GM18861 (cell line): ENCODE data around the gene FAM162A.

Source experiments
- ATAC-seq: cut with Tn5 transposase; IDR thresholded peaks from one replicate; pipeline ENCODE4 v1.9.1; 2021; ENCODE audit not compliant: unreplicated experiment

FAM162A gene

GRCh38 chr3:122387709-122388108 lies 3.7 kb downstream of the FAM162A start:
- no peak for ATAC-seq

GRCh38 chr3:122389197-122389596 lies 5.2 kb downstream of the FAM162A start:
- ATAC-seq: no peak

DNA sequence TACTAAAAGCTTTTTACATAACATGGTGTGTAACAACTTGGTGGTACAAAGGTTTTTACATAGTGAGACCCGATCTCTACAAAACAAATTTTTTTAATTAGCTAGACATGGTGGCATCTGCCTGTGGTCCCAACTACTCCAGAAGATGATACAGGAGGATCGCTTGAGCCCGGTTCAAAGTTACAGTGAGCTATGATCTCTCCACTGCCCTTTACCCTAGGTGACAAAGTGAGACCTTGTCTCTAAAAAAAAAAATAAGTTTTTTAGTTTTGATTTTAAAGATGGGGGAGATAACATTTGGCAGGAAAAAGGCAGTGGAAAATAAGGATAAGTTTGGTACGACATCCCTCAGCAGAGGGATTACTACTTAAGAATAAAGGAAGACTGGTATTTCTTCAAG lies 5.9 kb downstream of the FAM162A start:
- no peak for ATAC-seq

- no peak for ATAC-seq
Measured at GRCh38 chr3:122390665-122391064, 6.7 kb downstream of the FAM162A start.

- ATAC-seq: no peak
Measured at GRCh38 chr3:122391681-122392446, 7.9 kb downstream of the FAM162A start.

GRCh38 chr3:122392868-122393844 lies 9.2 kb downstream of the FAM162A start:
- ATAC-seq: no peak

DNA sequence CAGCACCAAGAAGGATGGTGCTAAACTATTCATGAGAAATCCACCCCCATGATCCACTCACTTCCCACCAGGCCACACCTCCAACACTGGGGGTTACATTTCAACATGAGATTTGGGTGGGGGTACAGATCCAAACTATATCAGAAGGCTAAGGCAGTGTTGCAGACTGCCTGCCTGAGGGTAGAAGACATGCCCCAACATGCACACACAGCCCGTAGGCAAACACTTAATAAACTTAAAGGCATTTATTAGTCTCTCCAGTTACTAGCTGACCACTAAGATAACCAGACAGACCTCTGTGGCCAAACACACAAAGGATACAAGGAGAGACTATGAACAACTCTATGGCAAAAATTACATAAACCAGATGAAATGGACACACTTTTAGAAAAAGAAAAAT lies 10.2 kb downstream of the FAM162A start:
- no peak for ATAC-seq

DNA sequence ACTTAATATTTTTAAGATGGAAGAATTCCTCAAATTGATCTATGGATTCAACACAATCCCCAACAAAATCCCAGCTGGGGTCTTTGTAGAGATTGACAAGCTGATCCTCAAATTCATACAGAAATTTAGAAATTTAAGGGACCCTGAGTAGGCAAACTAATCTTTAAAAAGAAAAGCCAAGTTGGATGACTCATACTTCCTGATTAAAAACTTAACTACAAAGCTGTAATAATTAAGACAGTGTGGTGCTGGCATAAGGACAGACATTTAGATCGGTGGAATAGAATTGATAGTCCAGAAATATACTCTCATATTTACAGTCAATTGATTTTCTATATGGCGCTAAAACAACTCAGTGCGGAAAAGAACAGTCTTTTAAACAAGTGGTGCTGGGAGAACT lies 11.6 kb downstream of the FAM162A start:
- ATAC-seq: no peak

- ATAC-seq: no peak
Measured at GRCh38 chr3:122396511-122396910, 12.5 kb downstream of the FAM162A start.

- no peak for ATAC-seq
Measured at GRCh38 chr3:122397201-122397600, 13.2 kb downstream of the FAM162A start.

- no peak for ATAC-seq
Measured at GRCh38 chr3:122398920-122399319, 14.9 kb downstream of the FAM162A start.

GRCh38 chr3:122403489-122403888 lies 19.5 kb downstream of the FAM162A start:
- ATAC-seq: no peak

GRCh38 chr3:122405015-122405414 lies 21.0 kb downstream of the FAM162A start:
- ATAC-seq: no peak

- peak; percentile 34 for ATAC-seq
Measured at GRCh38 chr3:122406198-122406597, 22.2 kb downstream of the FAM162A start.

GRCh38 chr3:122407946-122408345 lies 24.0 kb downstream of the FAM162A start:
- ATAC-seq: no peak

- ATAC-seq: no peak
Measured at GRCh38 chr3:122409446-122409845, 25.5 kb downstream of the FAM162A start.

DNA sequence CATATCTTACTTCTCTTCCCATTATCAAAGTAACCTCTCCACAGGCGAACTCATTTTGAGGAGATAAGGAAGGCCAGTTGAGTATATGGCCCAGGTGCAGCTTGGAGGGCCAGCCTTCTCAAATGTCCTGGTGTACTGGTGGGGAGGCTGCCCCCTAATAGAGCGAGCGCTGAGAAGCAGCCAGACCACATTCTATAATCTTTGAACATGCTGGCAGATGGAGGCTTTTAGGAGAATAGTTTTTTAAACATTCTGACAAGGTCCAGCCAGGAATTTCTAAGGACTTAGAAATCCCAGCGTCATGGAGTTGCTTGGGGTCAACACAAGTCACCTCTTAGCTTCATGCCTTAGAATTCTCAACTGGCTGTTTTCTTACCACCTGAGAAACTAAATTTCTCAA lies 26.1 kb downstream of the FAM162A start:
- ATAC-seq: no peak

DNA sequence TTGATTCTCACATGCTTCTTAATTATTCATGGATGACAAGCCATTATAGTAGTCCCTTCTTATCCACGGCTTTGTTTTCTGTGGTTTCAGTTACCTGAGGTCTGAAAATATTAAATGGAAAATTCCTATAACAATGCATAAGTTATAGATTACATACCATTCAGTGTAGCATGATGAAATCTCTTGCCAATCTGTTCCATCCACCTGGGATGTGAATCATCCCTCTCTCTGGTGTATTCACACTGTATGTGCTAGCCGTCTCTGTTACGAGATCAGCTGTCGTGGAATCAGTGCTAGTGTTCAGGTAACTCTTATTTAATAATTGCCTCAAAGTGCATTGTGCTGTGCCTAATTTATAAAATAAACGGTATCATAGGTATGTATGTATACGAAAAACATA lies 26.7 kb downstream of the FAM162A start:
- no peak for ATAC-seq

- no peak for ATAC-seq
Measured at GRCh38 chr3:122414391-122414790, 30.4 kb downstream of the FAM162A start.

DNA sequence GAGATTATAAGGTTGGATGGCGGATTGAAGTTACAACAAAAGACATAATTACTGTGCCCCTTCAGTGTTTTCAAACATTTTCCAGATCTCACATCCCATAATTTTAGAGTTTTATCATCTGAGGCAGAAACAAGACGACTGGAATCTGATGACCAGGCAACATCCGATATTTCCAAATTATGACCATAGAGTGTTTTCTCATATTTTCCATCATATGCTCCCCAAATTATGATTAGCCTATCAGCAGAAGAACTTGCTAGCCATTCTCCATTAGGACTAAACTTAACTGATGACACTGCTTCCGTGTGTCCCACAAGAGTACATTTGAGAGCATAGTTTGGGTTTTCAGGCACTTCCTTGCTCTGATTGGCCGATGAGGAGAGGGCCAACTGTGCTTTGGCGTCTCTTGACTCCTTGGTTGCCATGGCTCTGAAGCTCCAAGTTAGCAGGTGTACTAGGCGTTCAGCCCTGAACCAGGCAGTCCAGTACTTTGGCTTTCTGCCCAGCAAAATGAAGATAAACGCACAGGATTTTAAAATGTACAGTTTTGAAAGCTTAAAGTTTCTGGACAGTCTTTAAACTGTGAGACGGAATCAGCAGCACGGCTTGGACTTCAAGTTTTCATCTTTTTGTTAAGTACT lies 31.2 kb downstream of the FAM162A start:
- ATAC-seq: peak; percentile 49
